NCI-H1092 treated with DMSO at 0.1 percent for 48 hours (cell line): ENCODE results near the gene MEDAG.

ENCODE experiments used
- DNase-seq: peaks from one replicate; lab custom pipeline; 2025; lab: John Stamatoyannopoulos, UW

The MEDAG gene

GRCh38 chr13:30872685-30873461 lies 33.2 kb upstream of the MEDAG start:
- DNase-seq: no peak

GRCh38 chr13:30873499-30873898 lies 32.6 kb upstream of the MEDAG start:
- DNase-seq: no peak

DNA sequence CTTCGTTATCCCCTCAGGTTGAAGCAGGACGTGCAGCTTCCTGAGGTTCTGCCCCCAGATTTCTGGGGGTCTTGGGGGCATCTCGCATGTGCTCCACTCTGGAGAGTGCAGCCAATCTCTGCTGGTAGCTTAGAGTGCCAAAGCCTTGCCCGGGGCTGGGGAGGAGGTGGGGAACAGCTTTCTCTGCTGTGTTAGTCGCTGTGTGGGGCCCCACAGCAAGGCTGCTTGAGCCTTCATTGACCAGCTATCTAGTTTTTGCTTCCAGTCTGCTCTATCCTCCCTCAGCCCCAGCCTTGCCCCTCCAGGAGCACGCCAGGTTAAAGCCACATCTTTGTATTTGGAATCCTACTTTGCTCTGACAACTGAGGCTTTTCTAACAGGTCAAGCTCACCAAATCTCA lies 32.0 kb upstream of the MEDAG start:
- DNase-seq: no peak

GRCh38 chr13:30874561-30874960 lies 31.5 kb upstream of the MEDAG start:
- DNase-seq: no peak

DNA sequence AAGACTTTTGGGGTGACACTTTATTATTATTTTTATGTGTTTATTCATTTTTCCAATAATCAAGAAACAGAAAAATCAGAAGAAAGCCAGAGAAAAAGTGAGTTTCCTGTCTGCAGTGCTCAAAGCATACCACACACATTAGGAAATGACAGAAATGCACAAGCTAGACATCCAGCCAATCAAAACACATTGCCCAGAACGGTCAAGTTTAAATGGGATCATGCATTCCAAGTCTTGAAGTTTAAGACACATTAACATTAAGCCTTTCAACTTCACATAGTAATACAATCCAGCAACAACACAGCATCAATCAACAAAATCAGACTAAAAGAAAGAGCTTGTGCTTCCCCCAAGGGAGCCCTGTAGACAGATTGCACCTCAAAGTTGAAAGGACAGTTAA lies 28.7 kb upstream of the MEDAG start:
- DNase-seq: no peak

DNA sequence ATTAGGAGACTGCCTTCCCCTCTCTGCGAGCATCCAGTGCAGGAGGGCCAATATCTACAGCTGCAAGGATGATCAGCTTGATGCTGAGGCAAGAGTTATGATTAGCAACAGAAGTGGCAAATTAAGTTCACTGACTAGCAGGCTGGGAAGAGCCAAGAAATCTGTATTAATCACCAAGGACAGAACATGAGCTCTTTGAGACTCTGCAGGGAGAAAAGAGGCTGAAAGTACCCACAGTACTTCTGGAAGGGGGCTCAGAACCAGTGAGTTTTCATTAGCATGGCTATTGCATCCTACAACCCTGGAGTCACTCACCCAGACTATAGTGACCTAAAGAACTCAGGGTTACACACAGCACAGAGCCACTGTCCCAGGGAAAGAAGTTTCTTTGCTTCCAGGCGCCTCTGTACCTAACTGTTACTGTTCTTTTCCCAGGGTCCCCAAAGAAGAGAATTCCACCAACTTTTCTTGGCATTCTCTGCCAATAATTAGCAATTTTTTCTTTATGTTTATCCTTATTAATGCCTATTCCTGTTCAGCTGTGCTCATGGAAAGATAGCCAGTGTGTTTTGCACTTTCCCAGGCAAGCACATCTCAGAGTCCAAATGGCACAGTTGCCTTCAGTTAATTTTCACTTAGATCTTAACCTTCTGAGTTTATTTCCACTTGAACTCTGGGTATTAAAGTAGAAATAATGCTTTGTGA lies 25.8 kb upstream of the MEDAG start:
- no peak for DNase-seq

DNA sequence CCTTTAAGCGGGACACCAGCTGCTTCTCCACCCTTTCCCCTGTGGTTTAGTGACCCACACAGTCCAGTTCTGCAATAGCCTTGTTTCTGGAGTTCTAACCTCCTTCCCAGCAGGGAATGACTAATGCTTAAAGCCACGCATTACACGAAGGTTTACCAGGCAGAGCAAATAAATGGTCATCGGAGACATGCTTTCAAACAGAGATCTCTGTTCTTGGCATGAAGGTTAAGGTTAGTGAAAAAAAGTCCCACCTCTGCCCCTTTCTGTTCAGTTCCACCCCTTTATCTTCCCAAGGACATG lies 25.3 kb upstream of the MEDAG start:
- DNase-seq: no peak

GRCh38 chr13:30881191-30881651 lies 24.9 kb upstream of the MEDAG start:
- no peak for DNase-seq

DNA sequence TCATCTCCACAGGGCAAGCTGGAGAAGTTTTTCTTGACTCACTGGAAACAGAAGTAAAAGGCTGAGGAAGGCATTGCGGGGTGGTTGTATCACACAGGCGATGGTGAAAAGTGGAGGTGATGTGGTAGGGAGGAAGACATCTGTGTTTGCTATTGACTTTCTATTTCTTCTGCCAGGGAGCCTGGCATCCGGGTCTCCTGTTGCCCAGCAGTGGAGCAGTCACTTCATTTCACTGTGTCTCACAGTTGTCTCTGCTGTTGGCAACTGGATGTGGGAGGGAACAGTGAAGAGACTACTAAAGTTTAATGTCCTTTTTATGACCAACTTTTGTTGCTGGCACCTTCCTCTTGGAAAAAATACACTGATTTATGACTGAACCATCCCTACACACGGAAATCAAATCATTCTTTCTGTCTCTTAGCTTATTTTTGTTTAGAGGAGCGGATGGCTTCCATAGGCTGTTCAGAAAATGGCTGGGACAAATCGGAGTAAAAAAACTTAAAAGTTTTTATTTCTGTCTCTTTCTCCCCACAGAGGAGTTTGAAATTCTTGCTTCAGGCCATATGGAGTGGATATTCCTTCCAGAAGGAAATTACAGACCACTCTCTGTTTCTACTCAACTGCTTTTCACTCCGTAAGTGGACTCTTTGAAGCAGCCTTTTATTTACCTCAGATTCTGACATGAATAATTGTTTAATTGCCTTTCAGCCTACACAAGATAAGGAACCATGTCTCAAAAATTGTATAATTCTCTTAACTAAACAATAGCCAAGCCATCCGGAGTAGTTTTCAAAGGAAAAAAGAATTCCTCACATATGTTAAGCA lies 23.8 kb upstream of the MEDAG start:
- DNase-seq: no peak

GRCh38 chr13:30882996-30883766 lies 22.9 kb upstream of the MEDAG start:
- DNase-seq: no peak

DNA sequence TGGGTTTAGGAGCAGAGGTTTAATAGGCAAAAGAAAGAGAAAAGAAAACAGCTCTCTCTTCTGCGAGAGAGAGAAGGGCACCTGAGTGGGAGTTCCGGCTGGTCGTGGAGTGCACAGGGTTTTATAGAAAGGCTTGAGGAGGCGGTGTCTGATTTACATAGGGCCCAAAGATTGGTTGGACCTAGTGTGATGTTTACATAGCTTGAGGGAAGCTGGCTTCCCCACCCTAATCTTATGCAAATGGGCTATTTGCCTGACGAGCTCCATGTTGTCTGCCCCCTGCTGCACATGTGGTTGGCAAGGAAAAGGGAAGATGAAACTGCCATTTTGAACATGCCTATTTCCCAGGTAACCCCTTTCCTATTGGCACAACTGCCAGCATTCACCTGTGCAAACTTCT lies 21.5 kb upstream of the MEDAG start:
- DNase-seq: no peak

DNA sequence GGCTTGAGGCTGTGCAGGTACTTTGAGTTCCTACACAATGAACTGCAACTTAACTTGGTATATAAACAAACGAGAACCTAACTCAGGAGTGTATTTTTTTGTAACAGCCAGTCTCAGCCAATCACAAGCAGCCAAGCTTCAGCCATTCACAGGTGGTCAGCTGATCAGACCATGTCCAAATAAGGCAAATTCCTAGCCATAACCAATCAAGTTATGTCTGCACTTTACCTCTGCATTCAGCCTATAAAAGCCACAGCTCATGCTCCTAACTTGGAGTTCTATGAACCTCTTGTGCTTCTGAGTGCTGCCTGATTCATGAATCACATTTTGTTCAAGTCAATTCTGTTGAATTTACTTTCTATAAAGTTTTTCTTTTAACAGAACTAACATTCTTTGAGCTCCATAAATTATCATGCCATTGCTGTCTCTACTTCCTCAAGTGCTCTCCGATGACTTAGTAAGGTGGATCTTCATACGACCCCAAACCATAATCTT lies 16.8 kb upstream of the MEDAG start:
- no peak for DNase-seq

DNA sequence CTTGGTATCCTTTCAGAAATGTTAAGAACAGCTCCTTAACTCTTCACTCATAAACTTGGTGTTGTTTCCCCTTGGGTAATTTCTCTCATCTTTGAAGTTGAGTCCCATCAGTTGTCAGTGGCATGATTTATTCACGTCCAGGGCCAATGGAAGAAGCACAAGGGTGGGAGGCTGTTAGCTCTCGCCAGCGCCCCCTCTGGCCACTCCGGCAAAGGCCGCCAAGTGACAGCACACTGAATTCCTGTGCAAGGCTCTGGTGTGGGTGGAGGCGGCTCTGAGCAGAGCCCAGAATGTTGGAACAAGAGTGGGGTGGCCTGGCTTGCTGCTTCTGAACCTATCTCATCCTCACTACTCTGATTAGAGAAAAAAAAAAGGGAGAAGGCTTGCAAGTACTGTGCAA lies 13.1 kb upstream of the MEDAG start:
- no peak for DNase-seq

DNA sequence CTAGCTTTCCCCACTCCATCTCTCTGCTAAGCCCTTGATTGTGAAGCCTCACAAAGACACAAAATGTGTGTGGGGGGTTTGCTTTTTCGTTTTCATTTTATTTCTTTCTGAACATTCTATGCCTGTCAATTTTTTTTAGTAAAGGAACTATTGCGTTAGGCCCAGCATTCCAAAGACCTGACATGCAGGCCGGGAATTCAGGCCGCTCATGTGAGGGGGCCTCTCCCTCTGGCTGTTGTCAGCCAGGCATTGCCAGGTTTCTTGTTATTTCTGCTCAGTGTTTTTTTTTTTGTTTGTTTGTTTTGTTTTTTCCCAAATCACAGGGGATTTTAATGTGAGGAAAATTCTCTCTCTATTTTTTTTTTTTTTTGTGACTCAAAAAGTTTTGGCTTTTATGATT lies 10.3 kb upstream of the MEDAG start:
- no peak for DNase-seq

DNA sequence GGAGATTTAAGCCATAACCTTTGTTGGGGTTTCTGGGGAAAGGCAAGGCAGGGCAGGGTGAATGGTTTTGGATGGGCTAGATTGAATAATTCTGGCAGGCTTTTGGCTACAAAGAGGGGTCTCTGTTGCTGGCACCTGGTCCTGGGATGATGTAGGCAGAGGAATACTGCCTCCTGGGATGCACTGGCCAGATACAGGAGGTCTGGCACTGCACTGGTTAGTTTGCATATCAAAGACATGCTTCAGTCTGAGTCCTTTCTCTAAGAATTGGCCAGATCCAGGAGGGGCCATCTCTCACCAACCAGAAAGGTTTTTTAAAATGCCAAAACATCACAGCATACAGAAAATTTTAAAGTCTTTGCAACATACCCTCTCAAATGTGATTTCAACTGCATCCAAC lies 8.0 kb upstream of the MEDAG start:
- DNase-seq: no peak

- no peak for DNase-seq
These were observed 7.3 kb upstream of the MEDAG start for GRCh38 chr13:30898678-30899241.

- no peak for DNase-seq
These were observed 5.6 kb upstream of the MEDAG start for GRCh38 chr13:30900436-30900835.

- DNase-seq: no peak
These were observed 4.9 kb upstream of the MEDAG start for GRCh38 chr13:30900952-30901749.

GRCh38 chr13:30904043-30904442 lies 2.0 kb upstream of the MEDAG start:
- DNase-seq: no peak

- DNase-seq: no peak
These were observed 460 bp downstream of the MEDAG start for GRCh38 chr13:30906411-30907051.
